RWPE2 (cell line): Measurements from ENCODE around the gene ERBB2.

Source experiments
- ATAC-seq: fragments of 200-7000 bp; cut with Tn5 transposase; 3 replicates; pipeline ENCODE4 v1.9.1; 2021; ENCODE audit warnings: low read depth
- DNase-seq: peaks from one replicate; pipeline ENCODE4 v3.0.0-alpha.2; 2020; ENCODE audit warnings: low spot score
- H3K27ac ChIP-seq: fragments of 450-650 bp; 2 replicates; pipeline ENCODE4 v1.5.1; 2017; ENCODE audit warnings: mild to moderate bottlenecking; ENCODE audit not compliant: poor library complexity, severe bottlenecking
- H3K27me3 ChIP-seq: fragments of 250-450 bp; sonication (Bioruptor Pico); 2 replicates; pipeline ENCODE4 v1.5.1; 2021; ENCODE audit warnings: mild to moderate bottlenecking, moderate library complexity; ENCODE audit not compliant: insufficient read depth, poor library complexity, severe bottlenecking
- H3K36me3 ChIP-seq: fragments of 250-450 bp; sonication (Bioruptor Pico); 2 replicates; pipeline ENCODE4 v1.5.1; 2020; ENCODE audit warnings: low read depth, mild to moderate bottlenecking, moderate library complexity
- H3K4me1 ChIP-seq: fragments of 250-450 bp; sonication (Bioruptor Pico); 2 replicates; pipeline ENCODE4 v1.5.1; 2021; ENCODE audit warnings: mild to moderate bottlenecking, moderate library complexity; ENCODE audit not compliant: insufficient read depth, poor library complexity, severe bottlenecking
- H3K4me3 ChIP-seq: fragments of 250-450 bp; sonication (Bioruptor Pico); 2 replicates; pipeline ENCODE4 v1.5.1; 2021; ENCODE audit warnings: mild to moderate bottlenecking, moderate library complexity; ENCODE audit not compliant: severe bottlenecking
- H3K9me3 ChIP-seq: fragments of 250-450 bp; sonication (Bioruptor Pico); 2 replicates; pipeline ENCODE4 v1.5.1; 2021; ENCODE audit warnings: mild to moderate bottlenecking, moderate library complexity; ENCODE audit not compliant: severe bottlenecking
- CTCF ChIP-seq: fragments of 450-650 bp; IDR thresholded peaks from one replicate; pipeline ENCODE4 v1.5.1; 2017; ENCODE audit warnings: mild to moderate bottlenecking, moderate library complexity; ENCODE audit not compliant: poor library complexity, severe bottlenecking

Gene ERBB2

GRCh38 chr17:39676198-39676819, 23.6 kb upstream of the ERBB2 start:
- Histone ChIP-seq H3K27ac (no peak overlapping the region), H3K4me1 (no peaks in the 10 kb centered on the region), H3K4me3 (no peak overlapping the region), H3K27me3 (no peaks in the 10 kb centered on the region), H3K9me3 (no peaks in the 10 kb centered on the region), H3K36me3 (no peaks in the 10 kb centered on the region)
- ATAC-seq: no peak
- TF ChIP-seq CTCF: no peak
- DNase-seq: no peak

GRCh38 chr17:39677072-39677471, 22.8 kb upstream of the ERBB2 start:
- H3K27me3 ChIP-seq: no peaks in the 10 kb centered on the region
- no peaks in the 10 kb centered on the region for H3K9me3 ChIP-seq
- ATAC-seq (no peak), DNase-seq (no peak)
- no peaks in the 10 kb centered on the region for H3K4me1 ChIP-seq
- H3K36me3 ChIP-seq: no peaks in the 10 kb centered on the region
- no peak overlapping the region for H3K27ac ChIP-seq
- TF ChIP-seq CTCF: no peak
- no peak overlapping the region for H3K4me3 ChIP-seq

GRCh38 chr17:39677542-39678339, 22.1 kb upstream of the ERBB2 start:
- no peak for ATAC-seq
- TF ChIP-seq CTCF: no peak
- Histone ChIP-seq H3K4me1 (no peaks in the 10 kb centered on the region), H3K27me3 (no peaks in the 10 kb centered on the region), H3K36me3 (no peaks in the 10 kb centered on the region), H3K4me3 (no peak overlapping the region), H3K27ac (no peak overlapping the region), H3K9me3 (no peaks in the 10 kb centered on the region)
- no peak for DNase-seq

GRCh38 chr17:39678340-39679116, 21.3 kb upstream of the ERBB2 start:
- no peak for TF ChIP-seq CTCF
- no peak for ATAC-seq
- Histone ChIP-seq H3K27me3 (no peaks in the 10 kb centered on the region), H3K4me3 (no peak overlapping the region), H3K4me1 (no peaks in the 10 kb centered on the region), H3K9me3 (no peaks in the 10 kb centered on the region), H3K27ac (no peak overlapping the region), H3K36me3 (no peaks in the 10 kb centered on the region)
- no peak for DNase-seq
